KOPT-K1 (cell line): ENCODE measurements around the gene SLC35F4.
"Not testable (repeated sequence)": the region's sequence is repeated elsewhere in the genome, so short reads cannot be mapped to it uniquely, and the experiment has no call there.

ENCODE experiments used
- H3K27ac ChIP-seq: fragments of 200-600 bp; sonication (generic); 2 replicates; pipeline ENCODE4 v1.5.1; 2016; ENCODE audit warnings: antibody characterized with exemption, mild to moderate bottlenecking, low read depth, low read length; ENCODE audit not compliant: poor library complexity, severe bottlenecking
- H3K36me3 ChIP-seq: fragments of 200-600 bp; sonication (generic); 2 replicates; pipeline ENCODE4 v1.5.1; 2017; ENCODE audit warnings: antibody characterized with exemption, mild to moderate bottlenecking, low read length, moderate library complexity; ENCODE audit not compliant: insufficient read depth
- H3K9me3 ChIP-seq: fragments of 200-600 bp; sonication (generic); 2 replicates; pipeline ENCODE4 v1.5.1; 2017; ENCODE audit warnings: antibody characterized with exemption, low read length, mild to moderate bottlenecking; ENCODE audit not compliant: insufficient read depth, poor library complexity, severe bottlenecking

The SLC35F4 gene

GRCh38 chr14:57866199-57866705 is 360 bp upstream of the SLC35F4 start:
- Histone ChIP-seq H3K27ac (no peak overlapping the region), H3K9me3 (no peaks in the 10 kb centered on the region), H3K36me3 (no peaks in the 10 kb centered on the region)

- no peaks in the 10 kb centered on the region for H3K36me3 ChIP-seq
- H3K9me3 ChIP-seq: no peaks in the 10 kb centered on the region
- no peak overlapping the region for H3K27ac ChIP-seq
These were observed 858 bp downstream of the SLC35F4 start for GRCh38 chr14:57865066-57865402.

GRCh38 chr14:57864659-57865058 is 1.2 kb downstream of the SLC35F4 start:
- H3K27ac ChIP-seq: no peak overlapping the region
- H3K36me3 ChIP-seq: no peaks in the 10 kb centered on the region
- H3K9me3 ChIP-seq: no peaks in the 10 kb centered on the region

GRCh38 chr14:57863471-57863870 is 2.4 kb downstream of the SLC35F4 start:
- H3K27ac ChIP-seq: no peak overlapping the region
- H3K9me3 ChIP-seq: no peaks in the 10 kb centered on the region
- H3K36me3 ChIP-seq: no peaks in the 10 kb centered on the region

GRCh38 chr14:57855666-57856065 is 10.2 kb downstream of the SLC35F4 start:
- H3K36me3 ChIP-seq, H3K9me3 ChIP-seq, H3K27ac ChIP-seq: not testable (repeated sequence)

- no peaks in the 10 kb centered on the region for H3K36me3 ChIP-seq
- H3K27ac ChIP-seq: no peak overlapping the region
- H3K9me3 ChIP-seq: no peaks in the 10 kb centered on the region
These were observed 11.3 kb downstream of the SLC35F4 start for GRCh38 chr14:57854571-57854970.

- H3K9me3 ChIP-seq: no peaks in the 10 kb centered on the region
- H3K36me3 ChIP-seq: no peaks in the 10 kb centered on the region
These were observed 14.5 kb downstream of the SLC35F4 start for GRCh38 chr14:57851354-57851753.

GRCh38 chr14:57848786-57849185 is 17.1 kb downstream of the SLC35F4 start:
- H3K36me3 ChIP-seq: no peaks in the 10 kb centered on the region
- no peak overlapping the region for H3K27ac ChIP-seq
- H3K9me3 ChIP-seq: no peaks in the 10 kb centered on the region

More at GRCh38 chr14:57851354-57851753, 14.5 kb downstream of the SLC35F4 start:
- H3K27ac ChIP-seq: no peak overlapping the region

GRCh38 chr14:57848353-57848752 is 17.5 kb downstream of the SLC35F4 start:
- H3K9me3 ChIP-seq: no peaks in the 10 kb centered on the region
- H3K36me3 ChIP-seq: no peaks in the 10 kb centered on the region
- H3K27ac ChIP-seq: no peak overlapping the region

GRCh38 chr14:57847706-57848105 is 18.2 kb downstream of the SLC35F4 start:
- H3K9me3 ChIP-seq: no peaks in the 10 kb centered on the region
- no peaks in the 10 kb centered on the region for H3K36me3 ChIP-seq
- H3K27ac ChIP-seq: no peak overlapping the region

- Histone ChIP-seq H3K36me3 (no peaks in the 10 kb centered on the region), H3K9me3 (no peaks in the 10 kb centered on the region), H3K27ac (no peak overlapping the region)
These were observed 18.8 kb downstream of the SLC35F4 start for GRCh38 chr14:57847096-57847495.

- no peaks in the 10 kb centered on the region for H3K36me3 ChIP-seq
- H3K9me3 ChIP-seq: no peaks in the 10 kb centered on the region
- H3K27ac ChIP-seq: no peak overlapping the region
These were observed 19.3 kb downstream of the SLC35F4 start for GRCh38 chr14:57846596-57846995.

GRCh38 chr14:57845802-57846531 is 19.9 kb downstream of the SLC35F4 start:
- Histone ChIP-seq H3K9me3 (no peaks in the 10 kb centered on the region), H3K36me3 (no peaks in the 10 kb centered on the region), H3K27ac (no peak overlapping the region)

- Histone ChIP-seq H3K9me3 (no peaks in the 10 kb centered on the region), H3K27ac (no peak overlapping the region), H3K36me3 (no peaks in the 10 kb centered on the region)
These were observed 20.6 kb downstream of the SLC35F4 start for GRCh38 chr14:57845316-57845715.

- Histone ChIP-seq H3K27ac (no peak overlapping the region), H3K36me3 (no peaks in the 10 kb centered on the region), H3K9me3 (no peaks in the 10 kb centered on the region)
These were observed 28.6 kb downstream of the SLC35F4 start for GRCh38 chr14:57837267-57837666.

- Histone ChIP-seq H3K27ac (no peak overlapping the region), H3K36me3 (no peaks in the 10 kb centered on the region), H3K9me3 (no peaks in the 10 kb centered on the region)
These were observed 30.1 kb downstream of the SLC35F4 start for GRCh38 chr14:57835766-57836165.
